ENCODE data around the gene DUSP22. TPM values are rescaled to one million over a fixed set of nuclear protein-coding genes. Genes with fewer than 3 reads are reported as not detected.

Gene DUSP22
- total and polyA plus RNA-seq, 9 of the 15 experiments (the other 6 are each of a cell fraction or from before 2014, with no cell fraction given): 9.3 to 19.4 (median 11.8) TPM

- DNase-seq (ENCODE audit: extremely low read depth in 1 of 4, low spot score in 3 of 4) (no peak), FAIRE-seq (no peak), ATAC-seq (no peak)
- Histone ChIP-seq H3K4me1 (replicated peaks in 1 of 2; ENCODE audit: control insufficient read depth in 2 of 2, insufficient read depth in 2 of 2, low read length in 2 of 2) (peaks cover 0 to 7% of the 10 kb centered on the region in 2 experiments; a peak in 1 of 5 replicates), H4K20me1 (replicated peaks; ENCODE audit: control insufficient read depth, insufficient read depth, low read length) (peaks cover 6% of the 10 kb centered on the region; the same call in 1 of the 2 replicates), H3K9me3 (replicated peaks; ENCODE audit: control insufficient read depth, insufficient read depth, low read depth, low read length) (no peaks in the 10 kb centered on the region; the same call in 1 of the 2 replicates), H3K27ac (ENCODE audit: extremely low read depth, low read depth, low read length) (no peak overlapping the region), H3K9me1 (ENCODE audit: control insufficient read depth, insufficient read depth, low read length) (no peaks in the 10 kb centered on the region), H3K4me3 (no peak overlapping the region), H3K9ac (ENCODE audit: insufficient read depth in 1 of 2, low read depth in 2 of 2, low read length in 2 of 2) (no peak overlapping the region), H3K27me3 (ENCODE audit: control insufficient read depth in 2 of 2, insufficient read depth in 2 of 2, low read length in 2 of 2) (peaks cover 42 to 71% of the 10 kb centered on the region in 2 experiments), H3K36me3 (ENCODE audit: control insufficient read depth, insufficient read depth, low read length) (no peaks in the 10 kb centered on the region), H3K4me2 (ENCODE audit: insufficient read depth, low read length) (no peak overlapping the region), H2AFZ (ENCODE audit: low read depth, low read length) (no peak overlapping the region), H3K79me2 (ENCODE audit: control insufficient read depth, insufficient read depth, low read length) (no peaks in the 10 kb centered on the region)
- intact Hi-C loops (cut with micrococcal nuclease): no loop called here
- ChIA-PET POLR2A (no interaction called here), CTCF (ENCODE audit: low intra/inter-chr PET ratio) (interaction anchor here (0.7 kb wide), 1 partner anchor 1846 kb away, joined by 3 read pairs; no protein-coding TSS in a partner anchor)
- 3% methylated on average over 10 of the region's 10 CpGs for WGBS (ENCODE audit: insufficient coverage, low coverage, missing lambda C conversion rate)
- TF ChIP-seq CHD4 (IDR thresholded peaks at IDR 0.05; ENCODE audit: insufficient read depth, insufficient replicate concordance, low read depth, low read length, poor library complexity, severe bottlenecking): no peak
- TF ChIP-seq CEBPB (tag; IDR thresholded peaks at IDR 0.05): peak; percentile 74
- TF ChIP-seq ZNF436 (CRISPR knock-in tag; IDR thresholded peaks at IDR 0.05): no peak
- TF ChIP-seq MED1 (CRISPR knock-in tag; IDR thresholded peaks at IDR 0.05; ENCODE audit: borderline replicate concordance): no peak
- TF ChIP-seq TGIF2 (CRISPR knock-in tag; IDR thresholded peaks at IDR 0.05): no peak
- no peak for TF ChIP-seq ZNF354B (CRISPR knock-in tag; IDR thresholded peaks at IDR 0.05)
- no peak for TF ChIP-seq ASH1L (IDR thresholded peaks at IDR 0.05; ENCODE audit: borderline replicate concordance, low read depth, partially characterized antibody)
- TF ChIP-seq ATF3 (IDR thresholded peaks at IDR 0.05): peak; percentile 25; the same call in 1 of the 2 replicates
- TF ChIP-seq ATF3 (CRISPR knock-in tag; conservative IDR thresholded peaks at IDR 0.05): no peak
- no peak for TF ChIP-seq CEBPG (CRISPR knock-in tag; IDR thresholded peaks at IDR 0.05)
- peak in 1 of 2 experiments; percentile 56; a peak in 1 of 4 replicates for TF ChIP-seq CEBPG (tag; conservative IDR thresholded peaks at IDR 0.05 in 1 of 2, IDR thresholded peaks at IDR 0.05 in 1 of 2)
- TF ChIP-seq C11orf30 (IDR thresholded peaks at IDR 0.05; ENCODE audit: low read depth): no peak
- BruUV-seq (replicated peaks): no TSS peak
- in situ Hi-C loops (cut with MboI): no loop called here
Measured at GRCh38 chr6:388202-388903, 96.1 kb downstream of the DUSP22 start.
